ENCODE data around the gene DMP1.

DMP1 gene

GRCh38 chr4:87649980-87650379, at the start of gene DMP1:
DMP1 (plus strand) TSS chr4:87650280; CDS start chr4:87656493, 6,213 bp downstream.
- no peak for DNase-seq (ENCODE audit: low read depth, low spot score)

- no peak for DNase-seq (ENCODE audit: low read depth, low spot score)
These were observed 48.7 kb upstream of the DMP1 start for GRCh38 chr4:87601361-87601760.

- DNase-seq (ENCODE audit: low read depth, low spot score), result no peak
These were observed 41.9 kb upstream of the DMP1 start, which contains the start of gene DSPP for GRCh38 chr4:87608229-87608628. DSPP (plus strand) TSS chr4:87608529; CDS start chr4:87610909, 2,380 bp downstream.

- no peak for DNase-seq (ENCODE audit: low read depth, low spot score)
These were observed 35.7 kb upstream of the DMP1 start for GRCh38 chr4:87614292-87614890.

GRCh38 chr4:87616268-87616667, 33.8 kb upstream of the DMP1 start:
- DNase-seq (ENCODE audit: low read depth, low spot score), result no peak

- no peak for DNase-seq (ENCODE audit: low read depth, low spot score)
These were observed 30.0 kb upstream of the DMP1 start for GRCh38 chr4:87620086-87620485.

GRCh38 chr4:87620491-87620890, 29.6 kb upstream of the DMP1 start:
- no peak for DNase-seq (ENCODE audit: low read depth, low spot score)

GRCh38 chr4:87622303-87622702, 27.8 kb upstream of the DMP1 start:
- DNase-seq (ENCODE audit: low read depth, low spot score), result no peak

GRCh38 chr4:87624698-87625097, 25.4 kb upstream of the DMP1 start:
- DNase-seq (ENCODE audit: low read depth, low spot score), result no peak

GRCh38 chr4:87631668-87632067, 18.4 kb upstream of the DMP1 start:
- DNase-seq (ENCODE audit: low read depth, low spot score), result no peak

- no peak for DNase-seq (ENCODE audit: low read depth, low spot score)
These were observed 17.6 kb upstream of the DMP1 start for GRCh38 chr4:87632469-87632868.

- peak; percentile 36 for DNase-seq (ENCODE audit: low read depth, low spot score)
These were observed 16.8 kb upstream of the DMP1 start for GRCh38 chr4:87633243-87633642.

GRCh38 chr4:87644286-87644685, 5.8 kb upstream of the DMP1 start:
- DNase-seq (ENCODE audit: low read depth, low spot score), result no peak

GRCh38 chr4:87650938-87651337, 858 bp downstream of the DMP1 start:
- no peak for DNase-seq (ENCODE audit: low read depth, low spot score)

- no peak for DNase-seq (ENCODE audit: low read depth, low spot score)
These were observed 1.9 kb downstream of the DMP1 start for GRCh38 chr4:87651941-87652340.

GRCh38 chr4:87654487-87655044, 4.5 kb downstream of the DMP1 start:
- DNase-seq (ENCODE audit: low read depth, low spot score), result no peak

- no peak for DNase-seq (ENCODE audit: low read depth, low spot score)
These were observed 7.4 kb downstream of the DMP1 start for GRCh38 chr4:87657525-87657924.

- DNase-seq (ENCODE audit: low read depth, low spot score), result no peak
These were observed 9.3 kb downstream of the DMP1 start for GRCh38 chr4:87659247-87659931.

- DNase-seq (ENCODE audit: low read depth, low spot score), result no peak
These were observed 12.8 kb downstream of the DMP1 start for GRCh38 chr4:87662871-87663270.

GRCh38 chr4:87669373-87669772, 19.3 kb downstream of the DMP1 start:
- no peak for DNase-seq (ENCODE audit: low read depth, low spot score)

GRCh38 chr4:87677731-87678130, 27.7 kb downstream of the DMP1 start:
- no peak for DNase-seq (ENCODE audit: low read depth, low spot score)

GRCh38 chr4:87679449-87680169, 29.5 kb downstream of the DMP1 start:
- DNase-seq (ENCODE audit: low read depth, low spot score), result peak; percentile 57

Data from smooth muscle cell of the brain vasculature (primary cell).